Tibial nerve (tissue), 3 donors: ENCODE measurements around the gene FYB1.

Experiments
- POLR2A ChIP-seq, 2 donors: fragments of 450-650 bp; IDR thresholded peaks; one replicate each; pipeline ENCODE4 v1.6.1; 2017; ENCODE audit warnings: antibody characterized with exemption in 2 of 2, mild to moderate bottlenecking in 2 of 2, moderate library complexity in 2 of 2
- TF ChIP-seq, protein P1 (sequence below), 5 experiments: fragments of 200-600 bp in 3 of 5; fragments of 450-650 bp in 2 of 5; sonication (generic) in 3 of 5; IDR thresholded peaks; one replicate each; pipeline ENCODE4 v1.5.1; 2016 to 2019; ENCODE audit warnings: antibody characterized with exemption in 5 of 5, mild to moderate bottlenecking in 3 of 5, moderate library complexity in 2 of 5

DNA sequence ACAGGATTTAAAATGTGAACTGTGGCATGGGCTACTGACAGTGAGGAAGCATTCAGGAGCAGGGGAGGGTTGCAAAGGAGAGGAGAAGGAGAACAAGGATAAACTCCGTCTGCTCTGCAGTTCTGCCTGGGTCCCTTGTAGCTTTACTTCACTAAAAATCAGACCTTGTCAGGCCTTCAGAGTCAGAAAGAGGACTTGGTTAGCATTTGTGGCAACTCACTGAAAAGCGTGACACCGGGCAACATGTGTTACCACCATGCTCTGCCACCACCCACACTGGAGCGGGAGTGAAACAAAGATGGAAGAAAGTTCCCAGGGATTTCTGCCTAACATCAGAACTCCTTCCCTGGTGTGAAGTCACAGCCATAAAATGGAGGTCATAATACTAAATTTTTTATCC lies 19.3 kb downstream of the FYB1 start:
- TF ChIP-seq POLR2A (IDR thresholded peaks at IDR 0.05) = no peak
- TF ChIP-seq, protein P1, sequence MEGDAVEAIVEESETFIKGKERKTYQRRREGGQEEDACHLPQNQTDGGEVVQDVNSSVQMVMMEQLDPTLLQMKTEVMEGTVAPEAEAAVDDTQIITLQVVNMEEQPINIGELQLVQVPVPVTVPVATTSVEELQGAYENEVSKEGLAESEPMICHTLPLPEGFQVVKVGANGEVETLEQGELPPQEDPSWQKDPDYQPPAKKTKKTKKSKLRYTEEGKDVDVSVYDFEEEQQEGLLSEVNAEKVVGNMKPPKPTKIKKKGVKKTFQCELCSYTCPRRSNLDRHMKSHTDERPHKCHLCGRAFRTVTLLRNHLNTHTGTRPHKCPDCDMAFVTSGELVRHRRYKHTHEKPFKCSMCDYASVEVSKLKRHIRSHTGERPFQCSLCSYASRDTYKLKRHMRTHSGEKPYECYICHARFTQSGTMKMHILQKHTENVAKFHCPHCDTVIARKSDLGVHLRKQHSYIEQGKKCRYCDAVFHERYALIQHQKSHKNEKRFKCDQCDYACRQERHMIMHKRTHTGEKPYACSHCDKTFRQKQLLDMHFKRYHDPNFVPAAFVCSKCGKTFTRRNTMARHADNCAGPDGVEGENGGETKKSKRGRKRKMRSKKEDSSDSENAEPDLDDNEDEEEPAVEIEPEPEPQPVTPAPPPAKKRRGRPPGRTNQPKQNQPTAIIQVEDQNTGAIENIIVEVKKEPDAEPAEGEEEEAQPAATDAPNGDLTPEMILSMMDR (IDR thresholded peaks at IDR 0.05) = no peak
